ENCODE measurements around the gene TSTD1.
"Not testable (repeated sequence)": the region's sequence is repeated elsewhere in the genome, so short reads cannot be mapped to it uniquely, and the experiment has no call there.

TSTD1 gene

DNA sequence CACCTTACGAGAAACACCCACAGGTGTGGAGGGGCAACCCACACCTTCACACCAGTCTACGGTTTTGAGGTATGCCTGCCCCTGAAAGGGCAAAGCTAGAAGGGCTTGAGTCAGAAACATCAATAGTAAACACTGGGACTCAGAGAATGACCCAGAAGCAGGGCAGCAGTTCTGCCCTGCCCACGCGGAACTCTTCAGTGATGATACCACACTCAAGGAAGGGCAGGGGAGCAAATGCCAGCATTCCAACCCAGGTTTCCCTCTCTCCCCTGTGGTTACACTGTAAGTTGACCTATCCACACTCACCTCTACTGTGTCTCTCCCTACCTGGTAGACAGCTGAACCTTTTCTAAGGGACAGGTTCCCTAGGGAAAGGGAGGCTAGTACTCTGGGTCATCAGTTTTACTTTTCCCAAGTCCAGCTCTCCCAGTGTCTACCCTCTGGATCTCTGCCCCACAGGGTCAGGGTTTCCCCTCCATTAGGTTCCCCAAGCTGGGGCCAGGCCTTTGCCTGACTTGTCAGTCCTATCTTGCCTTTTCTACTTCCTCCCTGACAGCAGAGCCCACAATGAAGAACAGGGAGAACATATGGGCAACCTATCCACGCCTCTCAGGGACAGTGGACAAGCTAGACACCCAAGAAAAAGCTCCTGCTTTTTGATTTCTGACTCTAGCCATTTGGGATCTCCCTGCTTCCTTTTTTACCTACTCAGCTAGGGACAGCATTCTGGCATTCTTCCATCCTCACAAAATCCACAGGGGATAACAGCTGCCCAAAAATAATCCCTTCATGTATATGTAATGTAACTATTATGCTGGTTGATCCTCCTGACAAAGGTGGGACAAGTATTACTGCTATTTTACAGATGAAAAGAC lies 20.8 kb downstream of the TSTD1 start:
- Mint-ChIP-seq H3K36me3 (ENCODE audit: low read depth) (no peaks in the 10 kb centered on the region), H3K4me1 (ENCODE audit: low read depth) (peaks cover 36% of the 10 kb centered on the region), H3K27ac (no peak overlapping the region), H3K27me3 (ENCODE audit: low read depth) (no peaks in the 10 kb centered on the region), H3K9me3 (no peaks in the 10 kb centered on the region), H3K4me3 (no peak overlapping the region)
- no peak for DNase-seq (ENCODE audit: low spot score)

DNA sequence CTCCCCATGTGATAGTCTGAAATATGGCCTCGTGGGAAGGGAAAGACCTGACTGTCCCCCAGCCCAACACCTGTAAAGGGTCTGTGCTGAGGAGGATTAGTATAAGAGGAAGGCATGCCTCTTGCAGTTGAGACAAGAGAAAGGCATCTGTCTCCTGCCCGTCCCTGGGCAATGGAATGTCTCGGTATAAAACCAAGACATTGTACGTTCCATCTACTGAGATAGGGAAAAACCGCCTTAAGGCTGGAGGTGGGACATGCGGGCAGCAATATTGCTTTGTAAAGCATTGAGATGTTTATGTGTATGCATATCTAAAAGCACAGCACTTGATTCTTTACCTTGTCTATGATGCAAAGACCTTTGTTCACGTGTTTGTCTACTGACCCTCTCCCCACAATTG lies 21.6 kb downstream of the TSTD1 start:
- not testable (repeated sequence) for H3K27ac Mint-ChIP-seq

DNA sequence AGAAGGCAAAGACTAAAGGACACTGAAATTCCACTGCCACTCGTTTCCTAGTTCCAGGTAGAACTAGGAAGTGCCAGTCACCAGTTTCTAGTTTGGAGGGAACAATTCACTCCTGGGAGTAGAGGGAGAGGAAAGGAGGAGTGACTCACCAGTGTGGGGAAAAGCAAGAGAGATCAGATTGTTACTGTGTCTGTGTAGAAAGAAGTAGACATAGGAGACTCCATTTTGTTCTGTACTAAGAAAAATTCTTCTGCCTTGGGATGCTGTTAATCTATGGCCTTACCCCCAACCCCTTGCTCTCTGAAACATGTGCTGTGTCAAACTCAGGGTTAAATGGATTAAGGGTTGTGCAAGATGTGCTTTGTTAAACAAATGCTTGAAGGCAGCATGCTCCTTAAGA lies 22.1 kb downstream of the TSTD1 start:
- H3K4me1 Mint-ChIP-seq (ENCODE audit: low read depth) = peaks cover 40% of the 10 kb centered on the region
- not testable (repeated sequence) for H3K27ac Mint-ChIP-seq; DNase-seq (ENCODE audit: low spot score); H3K4me3 Mint-ChIP-seq; H3K27me3 Mint-ChIP-seq (ENCODE audit: low read depth); H3K36me3 Mint-ChIP-seq (ENCODE audit: low read depth); H3K9me3 Mint-ChIP-seq

More for the DNA sequence above, 21.6 kb downstream of the TSTD1 start:
- peaks cover 39% of the 10 kb centered on the region for H3K4me1 Mint-ChIP-seq (ENCODE audit: low read depth)
- not testable (repeated sequence) for H3K36me3 Mint-ChIP-seq (ENCODE audit: low read depth); H3K9me3 Mint-ChIP-seq; H3K27me3 Mint-ChIP-seq (ENCODE audit: low read depth); DNase-seq (ENCODE audit: low spot score); H3K4me3 Mint-ChIP-seq

DNA sequence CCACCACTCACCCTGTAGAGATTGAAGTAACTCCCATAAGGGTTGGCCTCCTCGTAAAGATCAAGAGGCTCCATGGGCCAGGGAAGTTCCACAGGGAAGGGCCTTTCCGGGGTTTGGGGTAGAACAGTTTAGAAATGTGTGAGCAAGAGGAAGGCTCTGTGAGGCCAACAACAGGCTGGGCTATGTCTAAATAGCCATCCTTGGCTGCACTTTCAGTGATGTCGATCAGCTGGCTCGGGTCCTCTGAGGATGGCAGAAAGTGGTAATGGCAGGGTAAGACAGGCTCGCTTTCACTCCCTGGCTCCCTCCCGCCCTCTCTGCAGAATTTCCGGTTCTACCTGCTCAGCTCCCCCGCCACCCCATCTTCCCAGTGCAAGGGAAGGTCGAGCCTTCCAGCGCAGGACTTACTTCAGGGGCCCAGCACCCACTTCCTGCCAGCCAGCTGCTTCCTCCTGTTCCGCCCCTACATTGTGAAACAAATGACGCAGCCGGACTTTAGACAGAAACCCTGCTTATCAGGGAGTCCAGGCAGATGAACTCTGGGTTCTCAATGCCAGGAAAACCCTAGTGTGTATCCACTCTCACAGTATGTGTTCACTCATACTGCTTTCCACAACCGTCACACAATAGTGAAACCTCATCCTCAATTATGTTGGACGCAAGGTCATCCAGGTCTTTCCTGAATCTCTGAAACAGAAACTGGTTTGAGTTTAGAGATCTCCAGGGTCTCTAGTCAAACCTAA lies 25.1 kb downstream of the TSTD1 start:
- no peaks in the 10 kb centered on the region for H3K27me3 Mint-ChIP-seq (ENCODE audit: low read depth)
- no peaks in the 10 kb centered on the region for H3K9me3 Mint-ChIP-seq
- peak; percentile 81 for DNase-seq (ENCODE audit: low spot score)
- H3K27ac Mint-ChIP-seq = peak overlapping the region; percentile 92
- peaks cover 29% of the 10 kb centered on the region for H3K4me1 Mint-ChIP-seq (ENCODE audit: low read depth)
- H3K36me3 Mint-ChIP-seq (ENCODE audit: low read depth) = no peaks in the 10 kb centered on the region
- H3K4me3 Mint-ChIP-seq = peak overlapping the region; percentile 81

DNA sequence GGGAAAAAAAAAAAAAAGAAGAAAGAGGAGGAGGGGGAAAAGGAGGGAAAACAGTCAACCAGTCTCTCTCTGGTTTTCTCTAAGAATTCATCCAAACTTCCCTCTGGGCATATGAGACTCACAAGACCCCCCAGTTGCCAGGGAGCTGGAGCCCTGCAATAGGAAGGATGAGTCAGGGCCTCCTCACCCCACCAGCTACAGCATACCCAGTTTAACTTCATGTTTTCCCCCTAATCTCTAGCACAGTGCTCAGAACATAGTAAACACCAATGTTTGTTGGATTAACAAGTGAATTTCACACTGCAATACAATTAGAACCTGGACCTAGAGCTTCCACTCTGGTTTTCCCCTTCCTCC lies 25.7 kb downstream of the TSTD1 start:
- no peaks in the 10 kb centered on the region for H3K9me3 Mint-ChIP-seq
- H3K36me3 Mint-ChIP-seq (ENCODE audit: low read depth) = no peaks in the 10 kb centered on the region
- no peaks in the 10 kb centered on the region for H3K27me3 Mint-ChIP-seq (ENCODE audit: low read depth)
- no peak for DNase-seq (ENCODE audit: low spot score)
- peaks cover 29% of the 10 kb centered on the region for H3K4me1 Mint-ChIP-seq (ENCODE audit: low read depth)
- H3K4me3 Mint-ChIP-seq = peak overlapping the region; percentile 81
- H3K27ac Mint-ChIP-seq = peak overlapping the region; percentile 92

DNA sequence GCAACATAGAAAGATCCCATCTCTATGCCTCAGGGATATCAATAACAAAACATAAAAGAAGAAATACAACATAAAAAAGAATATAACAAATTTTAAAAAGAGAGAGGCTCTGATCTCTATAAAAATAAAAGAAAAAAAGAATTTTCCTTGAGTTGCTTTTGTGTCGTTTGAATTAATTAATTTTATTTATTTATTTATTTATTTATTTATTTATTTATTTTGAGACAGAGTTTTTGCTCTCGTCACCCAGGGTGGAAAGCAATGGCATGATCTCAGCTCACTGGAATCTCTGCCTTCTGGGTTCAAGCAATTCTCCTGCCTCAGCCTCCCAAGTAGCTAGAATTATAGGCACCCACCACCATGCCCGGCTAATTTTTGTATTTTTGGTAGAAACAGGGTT lies 26.3 kb downstream of the TSTD1 start:
- H3K4me1 Mint-ChIP-seq (ENCODE audit: low read depth) = peaks cover 29% of the 10 kb centered on the region
- no peaks in the 10 kb centered on the region for H3K9me3 Mint-ChIP-seq
- H3K27ac Mint-ChIP-seq = no peak overlapping the region
- H3K27me3 Mint-ChIP-seq (ENCODE audit: low read depth) = no peaks in the 10 kb centered on the region
- DNase-seq (ENCODE audit: low spot score) = no peak
- no peaks in the 10 kb centered on the region for H3K36me3 Mint-ChIP-seq (ENCODE audit: low read depth)
- H3K4me3 Mint-ChIP-seq = no peak overlapping the region

DNA sequence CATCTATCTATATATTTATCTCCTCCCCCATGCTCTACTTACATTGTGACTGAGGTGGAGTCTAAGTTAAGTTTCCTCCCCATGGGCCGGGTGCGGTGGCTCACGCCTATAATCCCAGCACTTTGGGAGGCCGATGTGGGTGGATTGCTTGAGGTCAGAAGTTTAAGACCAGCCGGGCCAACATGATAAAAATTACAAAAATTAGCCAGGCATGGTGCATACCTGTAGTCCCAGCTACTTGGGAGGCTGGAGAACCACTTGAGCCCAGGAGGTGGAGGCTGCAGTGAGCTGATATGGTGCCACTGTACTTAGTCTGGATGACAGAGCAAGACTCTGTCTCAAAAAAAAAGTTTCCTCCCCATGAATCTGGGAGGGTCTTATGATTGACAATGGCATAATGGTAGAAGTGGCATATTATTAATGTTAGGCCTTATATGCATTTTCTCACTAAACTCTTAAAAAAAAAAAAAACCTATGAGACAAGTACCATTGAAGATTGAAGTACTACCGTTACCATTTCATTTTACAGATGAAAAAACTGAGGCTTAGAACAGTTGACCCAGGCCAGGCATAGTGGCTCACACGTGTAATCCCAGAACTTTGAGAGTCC lies 29.1 kb downstream of the TSTD1 start:
- no peak overlapping the region for H3K27ac Mint-ChIP-seq
- no peaks in the 10 kb centered on the region for H3K27me3 Mint-ChIP-seq (ENCODE audit: low read depth)
- peaks cover 27% of the 10 kb centered on the region for H3K4me1 Mint-ChIP-seq (ENCODE audit: low read depth)

DNA sequence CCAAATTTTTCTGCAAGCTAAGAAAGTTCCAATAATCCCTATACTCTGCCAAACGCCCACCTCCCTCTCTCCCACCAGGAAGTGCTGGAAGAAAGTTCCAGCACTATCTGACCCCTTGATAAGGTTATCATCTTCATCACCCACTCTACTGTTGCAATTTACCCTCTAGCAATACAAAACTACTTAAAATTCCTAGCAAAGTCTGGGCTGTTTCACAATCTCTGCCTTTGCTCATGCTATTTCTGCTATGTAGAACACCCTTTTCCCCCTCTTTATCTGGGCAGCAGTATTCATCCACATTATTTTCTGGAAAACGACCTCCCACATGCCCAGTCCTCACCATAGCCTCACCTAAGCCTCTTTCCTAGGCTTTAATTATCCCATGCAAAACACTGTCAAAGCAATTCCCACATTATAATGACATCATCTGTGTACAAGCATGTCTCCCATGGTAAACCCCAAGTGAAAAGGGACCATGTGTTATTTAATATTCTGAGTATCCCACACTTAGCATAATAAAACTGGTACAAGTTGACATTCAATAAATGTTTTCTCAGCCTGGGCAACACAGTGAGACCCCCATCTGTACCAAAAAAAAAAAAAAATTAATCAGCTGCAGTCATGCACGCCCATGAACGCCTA lies 29.8 kb downstream of the TSTD1 start:
- Mint-ChIP-seq H3K4me1 (ENCODE audit: low read depth) (peaks cover 24% of the 10 kb centered on the region), H3K27ac (no peak overlapping the region), H3K36me3 (ENCODE audit: low read depth) (no peaks in the 10 kb centered on the region), H3K4me3 (no peak overlapping the region), H3K9me3 (no peaks in the 10 kb centered on the region), H3K27me3 (ENCODE audit: low read depth) (no peaks in the 10 kb centered on the region)
- no peak for DNase-seq (ENCODE audit: low spot score)

More for the DNA sequence above, 29.1 kb downstream of the TSTD1 start:
- DNase-seq (ENCODE audit: low spot score) = no peak
- Mint-ChIP-seq H3K4me3 (no peak overlapping the region), H3K36me3 (ENCODE audit: low read depth) (no peaks in the 10 kb centered on the region), H3K9me3 (no peaks in the 10 kb centered on the region)

DNA sequence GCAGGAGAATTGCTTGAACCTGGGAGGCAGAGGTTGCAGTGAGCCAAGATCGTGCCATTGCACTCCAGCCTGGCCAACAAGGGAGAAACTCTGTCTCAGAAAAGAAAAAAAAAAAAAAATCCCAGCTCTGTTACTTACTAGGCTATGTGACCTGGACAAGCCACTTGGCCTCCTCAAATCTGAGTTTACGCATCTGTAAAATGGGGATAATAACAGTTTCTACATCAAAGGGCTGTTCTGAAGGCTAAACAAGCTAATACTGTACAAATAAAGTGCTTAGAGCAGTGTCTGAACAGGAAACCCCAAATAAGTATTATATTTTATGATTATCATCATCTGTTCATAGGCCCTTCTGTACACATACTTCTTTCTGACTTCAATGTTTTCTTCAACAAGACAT lies 31.4 kb downstream of the TSTD1 start:
- Mint-ChIP-seq H3K4me1 (ENCODE audit: low read depth) (peaks cover 12% of the 10 kb centered on the region), H3K4me3 (no peak overlapping the region), H3K27me3 (ENCODE audit: low read depth) (no peaks in the 10 kb centered on the region)

DNA sequence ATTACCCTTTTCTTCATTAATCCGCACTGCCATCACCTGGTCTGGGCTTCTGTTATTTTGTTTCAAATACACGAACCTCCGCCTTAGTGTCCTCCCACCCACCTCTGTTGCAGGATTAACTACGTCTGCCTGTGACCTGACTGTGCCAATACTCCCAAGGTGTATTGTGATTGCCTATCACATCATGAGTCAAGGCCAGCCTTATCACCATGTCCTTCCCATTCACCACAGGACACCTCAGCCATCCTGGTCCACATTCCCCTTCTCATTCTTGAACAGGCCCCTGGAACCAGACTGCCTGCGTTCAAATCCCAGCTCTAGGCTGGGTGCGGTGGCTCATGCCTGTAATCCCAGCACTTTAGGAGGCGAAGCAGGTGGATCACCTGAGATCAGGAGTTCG lies 32.2 kb downstream of the TSTD1 start:
- H3K27ac Mint-ChIP-seq = no peak overlapping the region
- no peaks in the 10 kb centered on the region for H3K9me3 Mint-ChIP-seq
- no peaks in the 10 kb centered on the region for H3K36me3 Mint-ChIP-seq (ENCODE audit: low read depth)
- peaks cover 7% of the 10 kb centered on the region for H3K4me1 Mint-ChIP-seq (ENCODE audit: low read depth)
- no peak overlapping the region for H3K4me3 Mint-ChIP-seq
- no peak for DNase-seq (ENCODE audit: low spot score)
- H3K27me3 Mint-ChIP-seq (ENCODE audit: low read depth) = no peaks in the 10 kb centered on the region

More for the DNA sequence above, 31.4 kb downstream of the TSTD1 start:
- Mint-ChIP-seq H3K36me3 (ENCODE audit: low read depth) (no peaks in the 10 kb centered on the region), H3K27ac (no peak overlapping the region), H3K9me3 (no peaks in the 10 kb centered on the region)
- no peak for DNase-seq (ENCODE audit: low spot score)

DNA sequence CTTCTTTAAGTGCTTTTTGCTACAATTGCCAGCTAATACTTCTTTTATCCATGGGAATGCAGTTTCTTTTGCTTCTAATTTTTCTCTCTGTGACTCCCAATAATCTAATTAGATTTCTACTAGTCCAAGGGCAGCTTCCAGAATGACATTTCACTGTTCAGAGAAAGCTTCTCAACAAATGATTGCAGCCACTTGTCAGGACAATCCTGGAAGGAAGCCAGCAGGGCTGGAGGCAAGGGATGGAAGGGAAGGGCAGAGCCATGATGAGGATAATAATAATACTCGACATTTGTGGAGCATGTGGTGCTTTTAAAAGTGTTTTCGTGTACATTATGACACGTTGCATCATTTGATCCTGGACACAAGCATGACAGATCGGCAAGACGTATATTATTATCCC lies 37.2 kb downstream of the TSTD1 start:
- H3K36me3 Mint-ChIP-seq (ENCODE audit: low read depth) = peaks cover 7% of the 10 kb centered on the region
- no peak for DNase-seq (ENCODE audit: low spot score)
- H3K9me3 Mint-ChIP-seq = no peaks in the 10 kb centered on the region
- H3K27me3 Mint-ChIP-seq (ENCODE audit: low read depth) = no peaks in the 10 kb centered on the region
- no peak overlapping the region for H3K27ac Mint-ChIP-seq
- H3K4me1 Mint-ChIP-seq (ENCODE audit: low read depth) = no peaks in the 10 kb centered on the region
- H3K4me3 Mint-ChIP-seq = no peak overlapping the region

DNA sequence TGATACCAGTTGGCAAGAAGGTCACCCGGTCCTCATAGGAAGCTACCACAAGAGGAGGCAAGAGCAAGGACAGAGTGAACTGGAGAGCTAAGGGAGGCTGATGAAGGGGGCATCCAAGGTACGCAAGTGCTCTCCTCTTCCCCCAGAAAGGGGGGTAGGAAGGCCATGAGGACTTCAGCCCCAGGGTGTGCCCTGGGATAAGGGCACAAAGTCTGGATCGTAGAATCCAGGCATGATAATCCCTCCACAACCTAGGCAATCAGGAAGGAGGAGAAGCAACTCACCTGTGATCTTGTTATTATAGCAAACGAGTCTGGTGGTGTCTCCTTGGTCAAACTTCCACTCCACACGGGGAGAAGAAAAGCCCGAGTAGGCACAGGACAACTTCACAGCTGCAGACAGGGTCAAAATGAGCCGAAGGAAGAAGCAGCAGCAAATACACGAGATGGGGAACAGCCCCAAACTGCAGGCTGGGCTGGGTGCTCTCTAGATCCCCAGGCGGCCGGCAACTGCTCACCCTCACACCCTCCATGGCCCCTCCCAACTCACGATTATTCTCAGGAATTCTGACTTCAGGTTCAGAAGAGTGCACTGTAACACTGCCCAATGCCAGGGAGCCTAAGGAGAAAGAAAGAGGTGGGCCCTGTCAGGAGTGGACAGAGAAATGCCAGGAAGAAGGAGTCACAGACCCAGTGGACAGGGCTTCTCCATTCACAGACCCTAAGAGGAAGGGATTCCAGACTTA lies 37.9 kb downstream of the TSTD1 start:
- Mint-ChIP-seq H3K36me3 (ENCODE audit: low read depth) (peaks cover 7% of the 10 kb centered on the region), H3K27me3 (ENCODE audit: low read depth) (no peaks in the 10 kb centered on the region), H3K9me3 (no peaks in the 10 kb centered on the region), H3K4me3 (no peak overlapping the region), H3K27ac (no peak overlapping the region), H3K4me1 (ENCODE audit: low read depth) (peaks cover 2% of the 10 kb centered on the region)
- no peak for DNase-seq (ENCODE audit: low spot score)

DNA sequence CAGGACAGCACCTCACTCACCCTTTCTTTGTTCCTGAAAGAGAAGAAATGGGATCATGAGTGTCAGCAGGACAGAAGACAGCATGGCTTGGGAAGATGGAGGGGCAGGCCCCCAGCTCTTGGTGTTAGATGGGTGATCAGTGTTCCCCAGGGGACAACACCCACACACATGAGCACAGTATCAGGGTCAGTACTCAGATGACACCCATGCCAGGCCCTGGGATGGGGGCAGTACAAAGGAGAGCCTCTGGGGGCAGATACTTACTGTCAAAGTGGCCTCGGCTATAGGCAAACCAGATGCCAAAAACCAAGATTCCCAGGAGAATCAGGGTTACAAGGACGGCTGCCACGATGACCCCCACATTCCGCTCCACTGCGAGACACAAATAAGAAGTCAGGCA lies 39.4 kb downstream of the TSTD1 start:
- Mint-ChIP-seq H3K27ac (no peak overlapping the region), H3K4me3 (no peak overlapping the region), H3K27me3 (ENCODE audit: low read depth) (no peaks in the 10 kb centered on the region), H3K36me3 (ENCODE audit: low read depth) (peaks cover 7% of the 10 kb centered on the region), H3K9me3 (no peaks in the 10 kb centered on the region), H3K4me1 (ENCODE audit: low read depth) (peaks cover 5% of the 10 kb centered on the region)
- DNase-seq (ENCODE audit: low spot score) = no peak

Measured in T-helper 2 cell treated with Interferon-gamma antibody and Interleukin-4, amounts not matched to agents 5 μg/mL and 100 μg/mL, for 36 hours (primary cell).